Transverse colon (tissue), 4 donors: ENCODE results near the gene RHOT1. TPM values are rescaled to one million over a fixed set of nuclear protein-coding genes. Genes with fewer than 3 reads are reported as not detected.

Experiments
- DNase-seq: peaks from one replicate; pipeline ENCODE4 v3.0.0-alpha.2; 2019
- H3K27ac ChIP-seq, 4 donors: fragments of 200-600 bp; sonication (generic); 2 replicates each; pipeline ENCODE4 v1.5.1; 2016 to 2018; ENCODE audit warnings: inconsistent platforms in 4 of 4
- H3K27me3 ChIP-seq: fragments of 200-600 bp; sonication (generic); 2 replicates; pipeline ENCODE4 v1.5.1; 2017; ENCODE audit warnings: inconsistent platforms
- H3K36me3 ChIP-seq, 4 donors: fragments of 200-600 bp; sonication (generic); 2 replicates each; pipeline ENCODE4 v1.5.1; 2017 to 2019; ENCODE audit warnings: inconsistent platforms in 4 of 4
- H3K4me1 ChIP-seq, 4 donors: fragments of 200-600 bp; sonication (generic); 2 replicates each; pipeline ENCODE4 v1.5.1; 2017 to 2020; ENCODE audit warnings: inconsistent platforms in 4 of 4
- H3K4me3 ChIP-seq, 4 donors: fragments of 200-600 bp; sonication (generic); 1 replicate in 1 of 4; 2 replicates in 3 of 4; pipeline versions ENCODE4 v1.5.1 to v1.6.1; 2017 to 2019; ENCODE audit warnings: inconsistent platforms in 4 of 4
- H3K9me3 ChIP-seq, 2 donors: fragments of 200-600 bp; sonication (generic); 2 replicates each; pipeline ENCODE4 v1.5.1; 2017 to 2019; ENCODE audit warnings: inconsistent platforms in 2 of 2
- EP300 ChIP-seq: sonication (generic); formaldehyde crosslinking; IDR thresholded peaks from one replicate; pipeline ENCODE4 v1.6.1; 2017; ENCODE audit warnings: antibody characterized with exemption, low read depth
- POLR2A ChIP-seq: fragments of 450-650 bp; IDR thresholded peaks from one replicate; pipeline ENCODE4 v1.6.1; 2016; ENCODE audit warnings: antibody characterized with exemption, mild to moderate bottlenecking, moderate library complexity
- POLR2AphosphoS5 ChIP-seq, 3 donors: sonication (generic); formaldehyde crosslinking; IDR thresholded peaks; one replicate each; pipeline ENCODE4 v1.6.1; 2016; ENCODE audit warnings: antibody characterized with exemption in 3 of 3
- WGBS, 2 donors: methylation state at CpG; one replicate each; pipeline ENCODE4 v1.1.5; 2018; ENCODE audit warnings: low coverage in 1 of 2; 5-methylcytosine and 5-hydroxymethylcytosine counted together
- in situ Hi-C, 4 donors: fragments of 200-750 bp; cut with MboI; loops; one replicate each; pipeline versions ENCODE4 v1.15.0 to v1.15.1; 2017; ENCODE audit warnings: low sequenced_read_pairs in 3 of 4, low pct_ligation_motif_present in 1 of 4, low pct_unique_long_range_greater_than_20kb in 1 of 4
- intact Hi-C: fragments of 100-400 bp; cut with DNase I; formaldehyde crosslinking; loops from one replicate; pipeline ENCODE4 v1.15.1; 2023; ENCODE audit warnings: low total_unique reads
- total RNA-seq, 4 donors: library from RNA; depleted of rRNA; stranded (reverse); fragments of >200 nt; gene quantifications; one replicate each; pipeline ENCODE4 v1.1.0, GENCODE V29; 2016
- TF ChIP-seq, protein P1 (sequence below), 5 experiments: fragments of 200-600 bp in 3 of 5; fragments of 450-650 bp in 2 of 5; sonication (generic) in 3 of 5; IDR thresholded peaks; 1 replicate in 2 of 5; 2 replicates in 3 of 5; pipeline ENCODE4 v1.5.1; 2016 to 2017; ENCODE audit warnings: antibody characterized with exemption in 5 of 5, inconsistent platforms in 3 of 5, mild to moderate bottlenecking in 2 of 5, moderate library complexity in 1 of 5

The RHOT1 gene
- total RNA-seq, 4 donors from 2014 or later = 10.5 to 43.3 (median 30.8) TPM

- intact Hi-C loops = no loop called here
- H3K27me3 ChIP-seq = peaks cover 90% of the 10 kb centered on the region
Measured at GRCh38 chr17:32267690-32268205, 125.4 kb downstream of the RHOT1 start.

DNA sequence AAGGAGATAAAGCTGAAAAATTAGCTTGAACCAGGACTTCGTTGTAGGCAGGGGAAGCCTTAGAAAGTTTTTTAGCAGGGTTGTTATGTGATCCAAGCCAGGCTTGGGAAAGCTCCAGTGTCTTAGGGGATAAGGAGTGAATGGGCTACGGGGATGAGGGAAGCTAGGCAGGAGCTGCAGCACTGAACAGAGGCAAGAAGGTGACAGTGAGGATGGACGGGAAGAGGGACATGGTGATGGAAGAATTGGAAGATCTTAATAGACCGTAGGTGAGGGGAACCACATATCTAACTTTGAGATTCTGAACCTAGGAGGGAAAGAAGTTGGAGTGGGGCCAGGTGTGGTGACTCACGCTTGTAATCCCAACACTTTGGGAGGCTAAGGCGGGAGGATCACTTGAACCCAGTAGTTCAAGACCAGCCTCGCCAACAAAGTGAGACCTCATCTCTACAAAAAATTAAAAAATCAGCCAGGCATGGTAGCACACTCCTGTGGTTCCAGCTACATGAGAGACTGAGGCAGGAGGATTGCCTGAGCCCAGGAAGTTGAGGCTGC lies 126.5 kb downstream of the RHOT1 start:
- Histone ChIP-seq H3K27me3 (peaks cover 88% of the 10 kb centered on the region), H3K4me3 (no peak overlapping the region), H3K4me1 (peaks cover 9 to 25% (median 22%) of the 10 kb centered on the region in 4 donors), H3K27ac (no peak overlapping the region), H3K36me3 (no peaks in the 10 kb centered on the region), H3K9me3 (no peaks in the 10 kb centered on the region)
- in situ Hi-C loops = no loop called here
- intact Hi-C loops = no loop called here
- DNase-seq = no peak
- TF ChIP-seq POLR2A = no peak
- TF ChIP-seq POLR2AphosphoS5 (IDR thresholded peaks at IDR 0.05) = no peak
- TF ChIP-seq, protein P1, sequence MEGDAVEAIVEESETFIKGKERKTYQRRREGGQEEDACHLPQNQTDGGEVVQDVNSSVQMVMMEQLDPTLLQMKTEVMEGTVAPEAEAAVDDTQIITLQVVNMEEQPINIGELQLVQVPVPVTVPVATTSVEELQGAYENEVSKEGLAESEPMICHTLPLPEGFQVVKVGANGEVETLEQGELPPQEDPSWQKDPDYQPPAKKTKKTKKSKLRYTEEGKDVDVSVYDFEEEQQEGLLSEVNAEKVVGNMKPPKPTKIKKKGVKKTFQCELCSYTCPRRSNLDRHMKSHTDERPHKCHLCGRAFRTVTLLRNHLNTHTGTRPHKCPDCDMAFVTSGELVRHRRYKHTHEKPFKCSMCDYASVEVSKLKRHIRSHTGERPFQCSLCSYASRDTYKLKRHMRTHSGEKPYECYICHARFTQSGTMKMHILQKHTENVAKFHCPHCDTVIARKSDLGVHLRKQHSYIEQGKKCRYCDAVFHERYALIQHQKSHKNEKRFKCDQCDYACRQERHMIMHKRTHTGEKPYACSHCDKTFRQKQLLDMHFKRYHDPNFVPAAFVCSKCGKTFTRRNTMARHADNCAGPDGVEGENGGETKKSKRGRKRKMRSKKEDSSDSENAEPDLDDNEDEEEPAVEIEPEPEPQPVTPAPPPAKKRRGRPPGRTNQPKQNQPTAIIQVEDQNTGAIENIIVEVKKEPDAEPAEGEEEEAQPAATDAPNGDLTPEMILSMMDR (IDR thresholded peaks at IDR 0.05) = no peak
- no peak for TF ChIP-seq EP300
- 67 to 69% methylated on average over 5 to 7 of the region's 7 CpGs for WGBS, 2 donors

More at GRCh38 chr17:32267690-32268205, 125.4 kb downstream of the RHOT1 start:
- DNase-seq = no peak
- TF ChIP-seq, protein P1 (IDR thresholded peaks at IDR 0.05) = no peak
- TF ChIP-seq EP300 (no peak), POLR2AphosphoS5 (IDR thresholded peaks at IDR 0.05) (no peak), POLR2A (no peak)
- H3K36me3 ChIP-seq = no peaks in the 10 kb centered on the region
- 26 to 38% methylated on average over 3 to 10 of the region's 10 CpGs for WGBS, 2 donors
- H3K27ac ChIP-seq = no peak overlapping the region
- no peaks in the 10 kb centered on the region for H3K9me3 ChIP-seq
- no peak overlapping the region for H3K4me3 ChIP-seq
- in situ Hi-C loops = no loop called here
- peaks cover 9 to 25% (median 22%) of the 10 kb centered on the region in 4 donors for H3K4me1 ChIP-seq

- intact Hi-C loops (no loop called here), in situ Hi-C loops (no loop called here)
- peaks cover 9 to 25% (median 22%) of the 10 kb centered on the region in 4 donors for H3K4me1 ChIP-seq
- no peak for DNase-seq
- H3K36me3 ChIP-seq = no peaks in the 10 kb centered on the region
- peaks cover 82% of the 10 kb centered on the region for H3K27me3 ChIP-seq
- TF ChIP-seq, protein P1 (IDR thresholded peaks at IDR 0.05) = no peak
- TF ChIP-seq POLR2A = no peak
- TF ChIP-seq POLR2AphosphoS5 (IDR thresholded peaks at IDR 0.05) = no peak
- no peak for TF ChIP-seq EP300
- H3K9me3 ChIP-seq = no peaks in the 10 kb centered on the region
- no peak overlapping the region for H3K4me3 ChIP-seq
- H3K27ac ChIP-seq = no peak overlapping the region
- WGBS, 2 donors = 80% methylated on average over 11 of the region's 11 CpGs; no CpG with 5 or more reads in 1 of the 2 donors
Measured at GRCh38 chr17:32269377-32269776, 127.1 kb downstream of the RHOT1 start.

- TF ChIP-seq POLR2A (no peak), POLR2AphosphoS5 (IDR thresholded peaks at IDR 0.05) (no peak), EP300 (no peak)
- TF ChIP-seq, protein P1 (IDR thresholded peaks at IDR 0.05) = no peak
Measured at GRCh38 chr17:32271844-32272243, 129.5 kb downstream of the RHOT1 start.

More at GRCh38 chr17:32271844-32272243, 129.5 kb downstream of the RHOT1 start:
- in situ Hi-C loops = no loop called here
- H3K36me3 ChIP-seq = no peaks in the 10 kb centered on the region
- peaks cover 5 to 9% (median 7%) of the 10 kb centered on the region in 4 donors for H3K4me1 ChIP-seq
- no peak overlapping the region for H3K27ac ChIP-seq
- intact Hi-C loops = no loop called here
- no peaks in the 10 kb centered on the region for H3K9me3 ChIP-seq
- 75 to 89% methylated on average over 8 of the region's 8 CpGs for WGBS, 2 donors
- H3K4me3 ChIP-seq = no peak overlapping the region
- no peak for DNase-seq
- peaks cover 62% of the 10 kb centered on the region for H3K27me3 ChIP-seq
